DOHH2 (cell line): ENCODE data around the gene RAPGEF3.

Source experiments
- CTCF ChIP-seq: fragments of 200-600 bp; sonication (generic); IDR thresholded peaks from one replicate; pipeline ENCODE4 v1.5.1; 2014; ENCODE audit warnings: antibody characterized with exemption, mild to moderate bottlenecking, low read depth, low read length; ENCODE audit not compliant: poor library complexity, severe bottlenecking
- EZH2phosphoT487 ChIP-seq: fragments of 200-600 bp; sonication (generic); IDR thresholded peaks from 2 replicates; pipeline ENCODE4 v1.6.1; 2017; ENCODE audit warnings: borderline replicate concordance, mild to moderate bottlenecking, antibody characterized with exemption, low read length, moderate library complexity, mixed read lengths

- no peak for TF ChIP-seq CTCF
- no peak for TF ChIP-seq EZH2phosphoT487
Measured at GRCh38 chr12:47803191-47803875, 44.7 kb upstream of the RAPGEF3 start.
